Mesenchymal stem cell (in vitro differentiated cells and primary cell): Measurements from ENCODE around the gene FADS3.
A peak's percentile ranks its signal among the peaks of the same experiment; 100 is the strongest.

ENCODE experiments used
- DNase-seq: peaks from one replicate; pipeline ENCODE4 v3.0.0-alpha.2; 2013
- H2AFZ ChIP-seq: one replicate; pipeline ENCODE4 v1.6.1; 2013; ENCODE audit warnings: low read depth, mild to moderate bottlenecking, control low read depth, inconsistent platforms, low read length, moderate library complexity
- H2AK5ac ChIP-seq: 2 replicates; pipeline ENCODE4 v1.6.1; 2013; ENCODE audit warnings: low read length, moderate library complexity, mild to moderate bottlenecking, inconsistent platforms; ENCODE audit not compliant: severe bottlenecking
- H2BK120ac ChIP-seq: one replicate; pipeline ENCODE4 v1.6.1; 2013; ENCODE audit warnings: low read depth, mild to moderate bottlenecking, inconsistent platforms, low read length, moderate library complexity
- H2BK12ac ChIP-seq, 2 experiments: one replicate each; pipeline ENCODE4 v1.6.1; 2013; ENCODE audit warnings: inconsistent platforms in 2 of 2, low read length in 2 of 2, mild to moderate bottlenecking in 2 of 2, moderate library complexity in 2 of 2, control low read depth in 1 of 2
- H2BK15ac ChIP-seq: one replicate; pipeline ENCODE4 v1.6.1; 2013; ENCODE audit warnings: mild to moderate bottlenecking, low read depth, inconsistent platforms; ENCODE audit not compliant: poor library complexity, severe bottlenecking
- H2BK5ac ChIP-seq: 2 replicates; pipeline ENCODE4 v1.6.1; 2013; ENCODE audit warnings: low read depth, mild to moderate bottlenecking, low read length, control low read depth, inconsistent platforms; ENCODE audit not compliant: poor library complexity, severe bottlenecking
- H3K14ac ChIP-seq, 2 experiments: one replicate each; pipeline ENCODE4 v1.6.1; 2013; ENCODE audit warnings: inconsistent platforms in 2 of 2, low read length in 2 of 2, control low read depth in 1 of 2, mild to moderate bottlenecking in 1 of 2, moderate library complexity in 1 of 2
- H3K18ac ChIP-seq, 2 experiments: one replicate each; pipeline ENCODE4 v1.6.1; 2013; ENCODE audit warnings: inconsistent platforms in 2 of 2, low read length in 2 of 2, control low read depth in 1 of 2, low read depth in 1 of 2, mild to moderate bottlenecking in 1 of 2
- H3K23ac ChIP-seq, 2 experiments: one replicate each; pipeline ENCODE4 v1.6.1; 2013; ENCODE audit warnings: inconsistent platforms in 2 of 2, low read length in 2 of 2, mild to moderate bottlenecking in 2 of 2, moderate library complexity in 2 of 2, control low read depth in 1 of 2
- H3K27ac ChIP-seq: 2 replicates; pipeline ENCODE4 v1.5.1; 2013; ENCODE audit warnings: mild to moderate bottlenecking, moderate library complexity, low read length, control low read depth, inconsistent platforms; ENCODE audit not compliant: poor library complexity, severe bottlenecking
- H3K27me3 ChIP-seq, 2 experiments: 2 replicates each; pipeline versions ENCODE4 v1.6.1 to v1.7.0; 2013; ENCODE audit warnings: low read length in 2 of 2, mild to moderate bottlenecking in 2 of 2, moderate library complexity in 2 of 2, control low read depth in 1 of 2, inconsistent platforms in 1 of 2; ENCODE audit not compliant: control insufficient read depth in 1 of 2, insufficient read depth in 1 of 2
- H3K36me3 ChIP-seq, 2 experiments: 2 replicates each; pipeline versions ENCODE4 v1.6.1 to v1.7.0; 2013; ENCODE audit warnings: low read length in 2 of 2, control low read depth in 1 of 2, inconsistent platforms in 1 of 2, low read depth in 1 of 2, mild to moderate bottlenecking in 1 of 2; ENCODE audit not compliant: insufficient read depth in 2 of 2, control insufficient read depth in 1 of 2
- H3K4ac ChIP-seq, 2 experiments: one replicate each; pipeline ENCODE4 v1.6.1; 2013; ENCODE audit warnings: inconsistent platforms in 2 of 2, low read length in 2 of 2, mild to moderate bottlenecking in 2 of 2, moderate library complexity in 2 of 2, control low read depth in 1 of 2, low read depth in 1 of 2
- H3K4me1 ChIP-seq: 2 replicates; pipeline ENCODE4 v1.6.1; 2013; ENCODE audit warnings: low read depth, low read length, control low read depth; ENCODE audit not compliant: control insufficient read depth, insufficient read depth
- H3K4me2 ChIP-seq: 2 replicates; pipeline ENCODE4 v1.6.1; 2013; ENCODE audit warnings: low read length, mild to moderate bottlenecking, inconsistent platforms; ENCODE audit not compliant: poor library complexity, severe bottlenecking
- H3K4me3 ChIP-seq, 2 experiments: 2 replicates each; pipeline versions ENCODE4 v1.5.1 to v1.7.0; 2013; ENCODE audit warnings: low read length in 2 of 2, mild to moderate bottlenecking in 2 of 2, control low read depth in 1 of 2, low read depth in 1 of 2; ENCODE audit not compliant: insufficient read depth in 1 of 2
- H3K79me1 ChIP-seq: replicated peaks from 2 replicates; pipeline ENCODE4 v1.6.1; 2013; ENCODE audit warnings: mild to moderate bottlenecking, control low read depth, low read length, inconsistent platforms; ENCODE audit not compliant: poor library complexity, severe bottlenecking
- H3K9ac ChIP-seq: 2 replicates; pipeline ENCODE4 v1.7.0; 2013; ENCODE audit warnings: mild to moderate bottlenecking, low read length, moderate library complexity
- H3K9me3 ChIP-seq: 2 replicates; pipeline ENCODE4 v1.7.0; 2013; ENCODE audit warnings: mild to moderate bottlenecking, low read length; ENCODE audit not compliant: control insufficient read depth
- H4K8ac ChIP-seq: one replicate; pipeline ENCODE4 v1.6.1; 2013; ENCODE audit warnings: inconsistent platforms, mild to moderate bottlenecking, low read length, moderate library complexity
- H4K91ac ChIP-seq: one replicate; pipeline ENCODE4 v1.6.1; 2013; ENCODE audit warnings: mild to moderate bottlenecking, low read length, inconsistent platforms
- WGBS: methylation state at CpG from one replicate; pipeline ENCODE4 v1.1.7; 2013; ENCODE audit warnings: mixed read lengths; 5-methylcytosine and 5-hydroxymethylcytosine counted together

FADS3 gene

DNA sequence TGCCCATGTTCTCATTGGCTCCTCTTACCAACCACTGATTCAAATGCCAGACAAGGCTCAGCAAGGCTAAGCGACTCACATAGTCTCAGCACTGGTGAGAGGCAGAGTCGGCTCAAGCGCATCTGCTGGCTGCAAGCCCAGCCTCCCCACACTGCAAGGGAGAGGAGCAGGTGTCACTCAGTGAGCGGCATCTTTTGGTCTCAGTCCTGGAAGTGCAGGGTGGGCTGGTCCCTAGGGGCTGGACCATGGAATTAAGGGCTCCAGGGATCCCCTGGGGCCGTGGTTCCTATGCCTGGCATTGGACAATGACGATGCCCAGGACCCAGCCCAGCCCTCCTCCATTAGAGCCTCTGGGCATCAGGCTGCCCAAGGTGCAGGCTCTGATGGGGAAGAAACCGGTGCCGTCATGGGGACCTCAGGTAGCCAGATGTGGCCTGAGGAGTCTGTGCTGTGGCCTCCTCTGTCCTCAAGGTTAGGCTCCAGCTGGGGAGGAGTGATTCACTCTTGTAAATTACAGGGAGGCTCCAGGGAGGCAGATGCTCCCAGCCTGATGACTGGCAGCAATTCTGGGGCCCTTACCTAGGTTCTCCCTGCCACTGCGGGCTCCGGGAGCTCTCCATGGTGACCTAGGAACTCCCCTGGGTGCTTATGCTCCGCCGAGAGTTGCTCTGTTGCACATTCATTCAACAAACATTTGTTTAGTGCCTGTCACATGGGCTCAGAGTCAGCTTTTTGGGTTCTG is 35.2 kb downstream of the FADS3 start:
- Histone ChIP-seq H3K23ac (no peak overlapping the region), H2BK120ac (no peak overlapping the region), H4K91ac (no peak overlapping the region), H3K4me2 (no peak overlapping the region), H3K4ac (no peak overlapping the region), H3K18ac (no peak overlapping the region), H4K8ac (peak overlapping the region; percentile 71), H2AFZ (no peak overlapping the region), H2BK5ac (no peak overlapping the region), H3K79me1 (peaks cover 30% of the 10 kb centered on the region), H2AK5ac (no peak overlapping the region), H3K36me3 (peaks cover 75 to 76% of the 10 kb centered on the region in 2 experiments), H3K14ac (no peak overlapping the region), H3K9me3 (no peaks in the 10 kb centered on the region), H3K4me3 (no peak overlapping the region), H3K9ac (no peak overlapping the region), H3K4me1 (peaks cover 5% of the 10 kb centered on the region), H3K27me3 (no peaks in the 10 kb centered on the region), H2BK15ac (no peak overlapping the region), H3K27ac (no peak overlapping the region), H2BK12ac (no peak overlapping the region)
- 94% methylated on average over 12 of the region's 12 CpGs for WGBS
- no peak for DNase-seq

- Histone ChIP-seq H3K27me3 (no peaks in the 10 kb centered on the region), H3K9me3 (no peaks in the 10 kb centered on the region), H3K23ac (peak overlapping the region in 1 of 2 experiments; percentile 34), H2BK120ac (no peak overlapping the region), H3K79me1 (peaks cover 33% of the 10 kb centered on the region), H4K8ac (peak overlapping the region; percentile 66), H2BK5ac (no peak overlapping the region), H3K4ac (no peak overlapping the region), H3K9ac (no peak overlapping the region), H3K27ac (no peak overlapping the region), H2BK15ac (no peak overlapping the region), H3K36me3 (peaks cover 74% of the 10 kb centered on the region in 2 experiments), H2BK12ac (peak overlapping the region in 1 of 2 experiments; percentile 60), H4K91ac (no peak overlapping the region), H3K4me2 (no peak overlapping the region), H3K4me3 (no peak overlapping the region), H3K4me1 (peaks cover 5% of the 10 kb centered on the region), H2AK5ac (no peak overlapping the region), H3K18ac (no peak overlapping the region), H2AFZ (no peak overlapping the region), H3K14ac (no peak overlapping the region)
- no peak for DNase-seq
- WGBS, result 97% methylated on average over 14 of the region's 14 CpGs
These were observed 36.2 kb downstream of the FADS3 start for GRCh38 chr11:61854966-61855714.

GRCh38 chr11:61854206-61854895 is 37.0 kb downstream of the FADS3 start:
- Histone ChIP-seq H3K4ac (no peak overlapping the region), H3K27me3 (no peaks in the 10 kb centered on the region), H3K14ac (no peak overlapping the region), H4K8ac (peak overlapping the region; percentile 66), H3K23ac (peak overlapping the region in 1 of 2 experiments; percentile 34), H2BK120ac (no peak overlapping the region), H3K27ac (no peak overlapping the region), H4K91ac (peak overlapping the region; percentile 45), H3K4me3 (no peak overlapping the region), H3K4me1 (peaks cover 5% of the 10 kb centered on the region), H3K9ac (no peak overlapping the region), H2AFZ (no peak overlapping the region), H2AK5ac (no peak overlapping the region), H3K4me2 (no peak overlapping the region), H2BK5ac (no peak overlapping the region), H2BK12ac (peak overlapping the region in 1 of 2 experiments; percentile 60), H3K79me1 (peaks cover 33% of the 10 kb centered on the region), H3K9me3 (no peaks in the 10 kb centered on the region), H3K36me3 (peaks cover 73 to 74% of the 10 kb centered on the region in 2 experiments), H2BK15ac (no peak overlapping the region), H3K18ac (no peak overlapping the region)
- WGBS, result 93% methylated on average over 17 of the region's 17 CpGs
- DNase-seq, result no peak

DNA sequence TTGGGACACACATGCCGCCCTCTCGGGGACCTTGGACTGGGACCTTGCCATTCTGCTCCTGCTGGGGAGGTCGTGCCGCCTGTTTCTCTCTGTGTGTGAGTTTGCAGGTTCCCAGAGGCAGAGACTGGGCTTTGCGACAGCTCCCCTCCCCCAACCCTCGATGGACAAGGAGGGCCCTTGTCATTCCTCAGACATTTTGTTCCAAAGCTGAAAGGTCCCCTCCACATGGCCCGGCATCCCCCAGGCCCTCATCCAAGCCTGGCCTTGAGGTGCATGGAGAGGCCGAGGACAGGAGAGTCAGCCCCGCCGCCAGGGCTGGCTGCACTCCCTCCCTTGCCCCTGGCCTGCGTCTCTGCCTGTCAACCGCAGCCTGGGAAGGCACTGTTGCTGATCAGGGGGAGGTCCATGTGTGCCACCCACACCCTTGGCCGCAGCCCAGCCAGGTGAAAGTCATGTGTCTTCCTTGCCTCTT is 37.6 kb downstream of the FADS3 start:
- DNase-seq, result no peak
- Histone ChIP-seq H2AFZ (no peak overlapping the region), H4K91ac (no peak overlapping the region), H3K14ac (no peak overlapping the region), H3K27ac (no peak overlapping the region), H3K4me2 (no peak overlapping the region), H2BK12ac (no peak overlapping the region), H3K9ac (no peak overlapping the region), H2BK120ac (no peak overlapping the region), H3K4me1 (peaks cover 5% of the 10 kb centered on the region), H2AK5ac (no peak overlapping the region), H2BK5ac (no peak overlapping the region), H3K4me3 (no peak overlapping the region), H3K79me1 (peaks cover 33% of the 10 kb centered on the region), H3K36me3 (peaks cover 75 to 77% of the 10 kb centered on the region in 2 experiments), H3K27me3 (no peaks in the 10 kb centered on the region), H4K8ac (no peak overlapping the region), H3K18ac (peak overlapping the region in 1 of 2 experiments; percentile 30), H3K23ac (no peak overlapping the region), H3K4ac (no peak overlapping the region), H3K9me3 (no peaks in the 10 kb centered on the region), H2BK15ac (no peak overlapping the region)
- 91% methylated on average over 13 of the region's 13 CpGs for WGBS
